GM13977 (cell line): ENCODE results near the gene SCYL2.

Experiments used
- DNase-seq: peaks from one replicate; pipeline ENCODE4 v3.0.0; 2012; ENCODE audit warnings: low spot score
- in situ Hi-C: fragments of 300-500 bp; cut with MboI; formaldehyde crosslinking; loops from one replicate; pipeline ENCODE4 v1.12.0; 2022; ENCODE audit warnings: low sequenced_read_pairs, low pct_unique_long_range_greater_than_20kb, mixed read lengths, inconsistent platforms; ENCODE audit not compliant: unreplicated experiment
- TF ChIP-seq, protein P1 (sequence below): IDR thresholded peaks from 2 replicates; pipeline ENCODE4 v1.5.1; 2012; ENCODE audit warnings: mild to moderate bottlenecking, control low read depth; ENCODE audit not compliant: insufficient read depth; ENCODE audit errors: extremely low read depth, missing control alignments

SCYL2 gene

DNA sequence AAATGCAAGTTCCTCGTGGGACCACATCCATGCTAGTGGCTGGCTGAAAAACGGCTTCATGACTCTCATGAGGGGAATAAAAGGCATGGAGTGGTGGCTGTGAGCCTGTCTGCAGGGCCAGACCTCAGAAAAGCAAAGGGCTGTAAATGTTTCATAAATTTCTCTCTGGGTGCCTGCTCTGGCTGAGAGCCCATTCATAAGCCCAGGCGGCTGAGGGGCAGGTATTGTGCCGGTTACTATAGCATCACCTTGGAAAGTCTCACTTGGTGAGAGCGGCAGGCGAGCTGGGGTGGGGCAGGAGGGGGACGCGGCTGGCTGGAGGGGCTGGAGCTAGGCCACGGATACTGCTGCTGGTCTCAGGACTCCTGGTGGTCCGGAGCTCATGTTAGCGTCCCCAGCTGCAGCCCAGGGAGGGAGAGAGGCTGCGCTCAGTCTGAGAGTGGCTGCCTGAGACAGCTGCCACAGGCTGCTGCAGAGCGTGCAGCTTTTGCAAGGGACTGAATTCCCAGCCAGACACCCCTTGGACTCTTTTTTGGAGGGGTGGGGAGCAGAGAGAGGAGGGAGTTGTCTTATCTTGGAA lies 89.8 kb downstream of the SCYL2 start, which contains the start of gene SLC17A8:
TSS of gene SLC17A8 (plus strand) at position 431 of the 580 bp plus-strand sequence. CDS start 318 bp downstream, outside the sequence.
- in situ Hi-C loops, result no loop called here
- TF ChIP-seq, protein P1, sequence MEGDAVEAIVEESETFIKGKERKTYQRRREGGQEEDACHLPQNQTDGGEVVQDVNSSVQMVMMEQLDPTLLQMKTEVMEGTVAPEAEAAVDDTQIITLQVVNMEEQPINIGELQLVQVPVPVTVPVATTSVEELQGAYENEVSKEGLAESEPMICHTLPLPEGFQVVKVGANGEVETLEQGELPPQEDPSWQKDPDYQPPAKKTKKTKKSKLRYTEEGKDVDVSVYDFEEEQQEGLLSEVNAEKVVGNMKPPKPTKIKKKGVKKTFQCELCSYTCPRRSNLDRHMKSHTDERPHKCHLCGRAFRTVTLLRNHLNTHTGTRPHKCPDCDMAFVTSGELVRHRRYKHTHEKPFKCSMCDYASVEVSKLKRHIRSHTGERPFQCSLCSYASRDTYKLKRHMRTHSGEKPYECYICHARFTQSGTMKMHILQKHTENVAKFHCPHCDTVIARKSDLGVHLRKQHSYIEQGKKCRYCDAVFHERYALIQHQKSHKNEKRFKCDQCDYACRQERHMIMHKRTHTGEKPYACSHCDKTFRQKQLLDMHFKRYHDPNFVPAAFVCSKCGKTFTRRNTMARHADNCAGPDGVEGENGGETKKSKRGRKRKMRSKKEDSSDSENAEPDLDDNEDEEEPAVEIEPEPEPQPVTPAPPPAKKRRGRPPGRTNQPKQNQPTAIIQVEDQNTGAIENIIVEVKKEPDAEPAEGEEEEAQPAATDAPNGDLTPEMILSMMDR, result no peak
- DNase-seq, result no peak

DNA sequence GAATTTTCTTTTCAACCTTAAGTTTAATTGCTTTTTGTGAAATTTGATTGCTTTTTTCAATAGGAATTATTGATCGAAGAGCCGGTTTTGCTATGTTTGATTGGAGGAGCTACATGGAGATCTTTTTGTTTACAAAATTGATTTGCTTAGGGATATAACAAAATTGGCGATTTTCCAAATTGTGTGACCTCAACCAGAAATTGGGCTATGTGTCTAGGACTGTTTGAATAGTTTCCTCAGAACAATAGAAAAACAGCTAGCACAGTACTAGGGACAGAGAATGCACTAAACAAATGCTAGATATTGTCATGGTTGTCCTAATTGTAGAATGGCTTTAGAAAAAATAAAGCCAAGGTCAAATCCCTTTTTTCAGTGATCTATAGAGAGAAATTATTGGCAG lies 92.3 kb downstream of the SCYL2 start:
- no peak for DNase-seq
- TF ChIP-seq, protein P1, result no peak
- in situ Hi-C loops, result no loop called here

DNA sequence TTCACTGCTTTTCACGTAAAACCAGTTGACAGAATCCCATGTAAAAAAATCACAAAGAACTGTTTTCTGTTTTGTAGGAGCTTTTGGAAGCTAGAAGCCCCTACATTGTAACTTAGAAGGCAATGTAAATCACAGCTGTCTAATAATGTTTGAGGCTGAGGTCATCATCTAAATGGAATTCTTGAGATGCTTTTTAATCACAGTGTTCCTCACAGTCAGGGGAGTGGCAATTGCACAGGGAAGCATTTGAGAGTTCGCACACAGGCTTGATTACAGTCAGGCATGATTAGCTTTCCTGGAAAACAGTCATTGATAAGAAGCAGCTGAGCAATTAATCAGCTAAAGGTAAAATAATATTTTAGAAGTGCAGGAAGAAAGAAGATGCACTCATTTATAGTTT lies 92.8 kb downstream of the SCYL2 start:
- TF ChIP-seq, protein P1, result no peak
- no peak for DNase-seq
- in situ Hi-C loops, result no loop called here

DNA sequence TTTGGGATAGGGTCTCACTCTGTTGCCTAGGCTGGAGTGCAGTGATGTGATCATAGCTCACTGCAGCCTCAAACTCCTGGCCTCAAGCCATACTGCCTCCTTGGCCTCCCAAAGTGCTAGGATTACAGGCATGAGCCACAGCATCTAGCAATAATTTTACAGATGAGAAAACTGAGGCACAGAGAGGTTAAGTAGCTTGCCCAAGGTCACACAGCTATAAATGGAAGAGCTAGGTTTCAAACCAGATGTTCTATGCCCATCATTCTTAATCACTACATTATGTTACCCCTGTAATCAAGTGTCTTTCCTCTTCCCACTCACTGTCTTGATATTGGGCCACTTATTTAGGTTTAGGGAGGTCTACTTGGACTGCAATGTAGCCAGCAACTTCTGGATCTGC lies 93.5 kb downstream of the SCYL2 start:
- no peak for DNase-seq
- in situ Hi-C loops, result no loop called here
- TF ChIP-seq, protein P1, result no peak

DNA sequence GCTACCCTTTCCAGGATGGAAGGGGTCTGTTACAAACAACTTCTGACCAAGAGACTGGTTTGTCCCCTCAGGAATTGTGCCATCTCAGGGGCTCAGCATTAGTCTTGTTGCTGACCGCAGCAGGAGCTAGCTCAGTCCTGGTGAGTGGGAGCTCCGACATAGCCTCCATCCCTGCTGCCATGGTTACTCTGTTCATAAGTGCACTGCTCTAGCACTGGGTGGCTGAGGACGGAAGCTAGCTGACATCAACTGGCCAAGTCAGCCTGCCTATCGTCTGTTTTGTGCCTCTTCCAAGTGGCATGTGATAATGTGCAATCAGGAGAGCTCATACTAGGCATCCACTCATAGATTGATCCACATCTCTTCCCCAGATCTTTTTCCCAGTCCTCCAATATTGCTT lies 97.3 kb downstream of the SCYL2 start:
- no peak for DNase-seq
- in situ Hi-C loops, result no loop called here
- TF ChIP-seq, protein P1, result no peak

DNA sequence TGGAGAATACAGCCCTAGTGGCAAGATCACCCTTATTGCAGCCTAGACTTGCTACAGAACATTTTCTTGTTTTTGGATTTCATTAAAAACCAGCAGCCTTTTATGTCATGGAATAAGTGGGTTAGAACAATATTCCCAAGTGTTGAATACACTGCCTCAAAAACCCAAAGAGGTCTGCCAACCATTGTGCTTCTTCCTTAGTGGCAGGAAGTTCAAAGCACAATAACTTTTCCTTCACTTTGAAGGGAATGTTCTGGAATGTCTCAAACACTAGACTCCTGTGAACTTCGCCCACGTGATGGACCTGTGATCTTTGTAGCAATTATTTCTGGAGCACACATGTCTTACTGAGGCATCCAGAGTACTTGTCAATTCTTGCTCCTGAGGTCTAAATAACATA lies 98.4 kb downstream of the SCYL2 start:
- in situ Hi-C loops, result no loop called here
- no peak for DNase-seq
- TF ChIP-seq, protein P1, result no peak
